Ammon's horn (tissue), 1 donor: ENCODE results near the gene ACACB.
A peak's percentile ranks its signal among the peaks of the same experiment; 100 is the strongest.

Experiments used
- DNase-seq: peaks from one replicate; pipeline ENCODE4 v3.0.0-alpha.2; 2016; ENCODE audit warnings: low spot score

The ACACB gene

DNA sequence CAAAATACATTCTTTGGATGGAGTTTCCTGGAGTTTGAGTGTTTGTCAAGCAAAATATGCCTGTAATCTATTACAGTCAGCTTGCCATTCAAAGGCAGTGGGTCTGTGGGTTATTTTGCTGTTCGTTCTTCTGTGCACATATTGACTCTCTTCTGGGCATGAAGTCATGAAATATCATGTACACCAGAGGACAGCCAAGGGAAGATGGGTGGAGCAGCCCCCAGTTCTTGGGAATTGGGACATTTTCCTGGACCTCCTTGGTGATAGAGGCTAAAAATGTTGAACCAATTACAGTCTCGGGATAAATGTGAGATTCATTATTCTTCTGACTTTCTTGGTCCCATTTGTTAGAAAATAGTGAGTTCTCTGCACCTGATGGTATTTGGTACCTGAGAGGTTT is 103.6 kb downstream of the ACACB start:
- DNase-seq, result no peak

DNA sequence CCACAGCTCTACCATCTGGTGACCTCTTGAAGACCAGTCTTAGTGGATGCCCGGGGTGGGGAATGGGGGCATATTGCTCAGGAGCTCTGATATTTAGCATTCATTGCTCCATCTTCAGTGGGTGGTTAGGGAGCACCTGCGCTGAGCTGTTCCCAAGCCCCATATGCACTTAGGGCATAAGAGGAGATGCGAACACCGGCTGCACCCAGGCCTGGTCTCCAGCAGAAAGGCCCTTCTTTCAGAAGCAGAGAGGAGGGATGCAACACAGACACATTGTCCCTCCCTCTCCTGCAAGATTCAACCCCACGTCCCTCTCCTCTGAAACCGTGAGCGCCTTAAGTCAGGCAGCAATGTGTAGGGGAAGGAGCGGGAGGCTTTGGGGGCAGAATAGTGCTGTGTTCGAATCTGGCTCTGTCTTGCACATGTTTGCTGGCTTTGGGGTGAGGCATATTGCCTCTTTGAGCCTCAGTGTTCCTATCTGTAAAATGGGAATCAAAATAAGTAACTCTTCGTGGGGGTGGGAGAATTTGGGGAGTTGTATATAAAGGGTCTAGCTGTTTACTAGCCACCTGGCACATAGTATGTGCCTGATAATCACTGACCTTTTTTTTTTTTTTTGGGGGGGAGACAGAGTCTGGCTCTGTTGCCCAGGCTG is 105.0 kb downstream of the ACACB start:
- DNase-seq, result no peak

DNA sequence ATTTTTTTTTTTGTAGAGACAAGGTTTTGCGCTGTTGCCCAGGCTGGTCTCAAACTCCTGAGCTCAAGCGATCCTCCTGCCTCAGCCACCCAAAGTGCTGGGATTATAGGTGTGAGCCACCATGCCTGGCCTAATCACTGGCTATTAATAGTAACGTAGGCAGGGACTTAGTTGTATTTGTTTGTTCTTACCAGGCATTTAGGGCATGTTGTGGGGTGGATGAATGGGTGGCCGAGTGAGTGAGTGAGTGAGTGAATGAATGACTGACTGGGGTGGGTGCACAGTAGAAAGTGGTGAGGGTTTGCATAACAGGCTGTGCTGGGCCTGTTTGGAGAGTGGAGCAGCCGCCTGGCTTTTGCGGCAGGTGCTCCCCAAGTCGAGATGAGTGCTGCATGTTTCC is 105.7 kb downstream of the ACACB start:
- DNase-seq, result no peak

DNA sequence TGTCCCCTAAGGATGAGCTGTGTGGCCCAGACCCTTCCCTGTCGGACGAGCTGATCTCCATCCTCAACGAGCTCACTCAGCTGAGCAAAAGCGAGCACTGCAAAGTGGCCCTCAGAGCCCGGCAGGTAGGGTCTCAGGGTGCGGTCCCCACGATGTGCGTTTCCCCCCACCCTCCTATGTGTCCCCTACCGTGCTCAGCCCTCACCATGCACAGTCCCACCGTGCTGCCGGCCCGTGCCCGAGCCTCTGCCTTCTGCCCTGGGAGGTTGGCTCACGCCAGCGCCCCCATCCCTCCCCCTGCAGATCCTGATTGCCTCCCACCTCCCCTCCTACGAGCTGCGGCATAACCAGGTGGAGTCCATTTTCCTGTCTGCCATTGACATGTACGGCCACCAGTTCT is 106.1 kb downstream of the ACACB start:
- no peak for DNase-seq

DNA sequence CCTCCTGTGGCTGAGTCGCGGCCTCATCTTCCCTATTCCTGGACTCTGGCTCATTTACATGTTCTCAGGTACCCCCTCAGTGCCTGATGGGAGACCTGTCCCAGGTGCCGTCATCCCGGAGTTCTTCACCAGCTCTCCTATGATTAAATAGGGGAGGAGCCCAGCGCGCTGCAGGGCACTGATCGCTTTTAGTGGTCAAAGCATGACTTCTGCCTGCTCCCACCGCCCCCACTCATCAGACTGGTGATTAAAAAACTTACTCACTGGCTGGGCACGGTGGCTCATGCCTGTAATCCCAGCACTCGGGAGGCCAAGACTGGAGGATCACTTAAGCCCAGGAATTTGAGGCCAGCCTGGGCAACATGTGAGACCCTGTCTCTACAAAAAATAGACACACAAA is 106.8 kb downstream of the ACACB start:
- DNase-seq, result no peak

DNA sequence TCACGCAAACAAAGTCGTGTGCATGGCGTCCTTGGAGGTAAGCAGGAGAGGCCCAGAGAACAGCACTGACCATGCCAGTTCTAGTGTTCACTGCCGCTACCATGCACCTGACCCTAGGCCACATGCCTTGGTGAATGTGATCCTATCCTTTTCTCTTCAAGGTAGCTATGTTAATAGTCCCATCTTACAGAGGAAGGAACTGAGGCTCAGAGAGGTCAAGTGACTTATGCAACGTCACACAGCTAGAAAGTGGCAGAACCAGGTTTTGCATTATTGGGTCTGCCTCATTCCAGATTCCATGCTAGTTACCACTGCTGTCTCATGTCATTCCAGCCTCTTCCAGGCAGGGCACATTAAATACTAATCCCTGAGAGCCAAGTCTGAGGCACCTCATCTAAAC is 107.5 kb downstream of the ACACB start:
- no peak for DNase-seq

DNA sequence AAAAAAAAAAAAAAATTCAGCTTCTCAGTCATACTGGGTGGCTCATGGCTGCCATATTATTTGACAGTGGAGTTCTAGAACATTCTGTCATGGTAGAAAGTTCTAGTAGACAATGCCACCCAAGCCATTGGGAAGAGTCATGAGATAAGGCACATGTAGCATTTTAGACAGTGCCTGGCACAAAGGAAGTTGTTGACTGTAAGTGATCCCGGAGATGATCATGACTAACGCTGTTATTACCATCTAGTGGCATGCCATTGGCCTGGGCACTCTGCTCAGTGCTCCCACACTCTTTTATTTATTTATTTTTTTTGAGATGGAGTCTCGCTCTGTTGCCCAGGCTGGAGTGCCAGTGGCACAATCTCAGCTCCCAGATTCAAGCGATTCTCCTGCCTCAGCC is 112.3 kb downstream of the ACACB start:
- DNase-seq, result no peak

DNA sequence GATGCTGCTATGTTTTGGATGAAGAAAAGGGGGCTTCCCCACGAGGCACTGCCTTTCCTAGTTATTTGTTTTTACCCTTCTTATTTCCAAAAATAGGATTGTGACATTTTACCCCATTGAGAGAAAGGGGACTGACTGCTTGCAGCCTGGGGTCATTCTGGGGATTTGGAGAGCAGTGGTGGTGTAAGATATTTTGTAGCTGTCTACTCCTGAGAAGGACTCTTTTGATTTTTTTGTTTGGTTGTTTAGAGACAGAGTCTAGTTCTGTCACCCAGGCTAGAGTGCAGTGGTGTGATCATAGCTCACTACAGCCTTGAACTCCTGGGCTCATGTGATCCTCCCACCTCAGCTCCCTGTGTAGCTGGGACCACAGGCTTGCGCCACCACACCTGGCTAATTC is 113.8 kb downstream of the ACACB start:
- DNase-seq, result no peak

DNA sequence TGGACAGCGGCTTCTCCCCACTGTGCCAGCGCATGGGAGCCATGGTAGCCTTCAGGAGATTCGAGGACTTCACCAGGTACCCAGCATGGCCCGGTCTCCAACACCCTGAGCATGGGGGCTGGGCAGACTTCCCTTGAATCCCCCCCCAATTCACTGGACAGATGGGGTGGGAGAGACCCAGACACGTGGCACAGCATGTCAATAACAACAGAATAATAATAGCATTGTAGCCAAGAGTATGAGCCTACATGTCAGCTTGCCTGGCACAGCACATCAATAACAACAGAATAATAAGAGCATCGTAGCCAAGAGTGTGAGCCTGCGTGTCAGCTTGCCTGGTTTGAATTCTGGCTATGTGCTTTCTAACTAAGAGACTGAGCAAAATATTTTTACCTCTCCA is 116.3 kb downstream of the ACACB start:
- DNase-seq, result peak; percentile 83

DNA sequence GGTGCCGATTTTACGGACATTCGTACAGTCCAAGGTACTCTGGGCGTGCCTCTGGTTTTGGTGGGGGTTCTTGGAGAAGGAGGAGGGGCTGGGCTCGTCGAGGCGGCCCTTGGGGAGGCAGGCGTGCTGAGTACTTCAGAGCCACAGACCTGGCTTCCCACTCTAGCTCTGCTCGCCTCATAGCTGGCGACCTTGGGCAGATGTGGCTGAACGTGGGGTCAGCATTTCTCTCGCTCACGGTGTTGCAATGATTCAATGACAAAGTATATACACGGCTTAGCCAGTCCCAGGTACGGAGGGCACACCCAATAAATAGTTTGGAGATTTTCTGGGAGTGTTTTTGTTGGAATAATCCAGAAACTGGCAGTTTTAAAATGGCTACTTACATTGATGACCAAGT is 117.6 kb downstream of the ACACB start:
- DNase-seq, result no peak

DNA sequence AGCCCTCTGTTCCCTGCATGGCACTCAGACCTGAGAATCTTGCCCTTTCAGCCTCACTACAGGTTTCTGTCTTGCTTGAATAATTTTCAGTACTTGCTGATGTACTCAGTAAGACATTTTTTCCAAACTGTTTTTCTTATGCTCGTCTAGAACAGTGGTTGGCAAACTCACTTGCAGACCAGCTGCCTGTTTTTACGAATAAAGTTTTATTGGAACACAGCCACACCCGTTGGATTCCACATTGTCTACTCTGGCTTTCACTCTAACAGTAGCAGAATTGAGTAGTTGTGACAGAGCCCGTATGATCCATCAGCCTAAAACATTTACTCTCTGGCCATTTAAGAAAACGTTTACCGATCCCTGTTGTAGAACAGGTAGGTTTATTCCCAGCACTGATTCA is 119.9 kb downstream of the ACACB start:
- no peak for DNase-seq

DNA sequence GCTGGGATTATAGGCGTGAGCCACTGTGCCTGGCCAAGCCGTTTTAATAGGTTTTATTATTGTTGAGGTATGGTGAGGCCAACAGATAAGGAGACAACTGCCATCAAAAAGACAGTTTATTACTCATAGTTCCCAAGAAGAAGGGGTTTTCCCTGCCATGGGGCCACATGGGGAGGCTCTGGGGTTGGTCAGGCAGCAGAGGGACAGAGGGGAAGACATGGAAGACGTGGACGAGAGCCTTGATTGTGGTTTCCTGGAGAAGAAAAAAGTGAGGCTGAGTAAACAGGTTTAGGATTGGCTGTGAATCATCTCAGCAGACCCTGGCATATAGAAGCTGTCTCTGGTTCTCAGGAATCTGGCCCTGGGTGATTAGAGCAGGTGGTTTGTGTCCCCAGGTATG is 122.8 kb downstream of the ACACB start:
- DNase-seq, result no peak

DNA sequence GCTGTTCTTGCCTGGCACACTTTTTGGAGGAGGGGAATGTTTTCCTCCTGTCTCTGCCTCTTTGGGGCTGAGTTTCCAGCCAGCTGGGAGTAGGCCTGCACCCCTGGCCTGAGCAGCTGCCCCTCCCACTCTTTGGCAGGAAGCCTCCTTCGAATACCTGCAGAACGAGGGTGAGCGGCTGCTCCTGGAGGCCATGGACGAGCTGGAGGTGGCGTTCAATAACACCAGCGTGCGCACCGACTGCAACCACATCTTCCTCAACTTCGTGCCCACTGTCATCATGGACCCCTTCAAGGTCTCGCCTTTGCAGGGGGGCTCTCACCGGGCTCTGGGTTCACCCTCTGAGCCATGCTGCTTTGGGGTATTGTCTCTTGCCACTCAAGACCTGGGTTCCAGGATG is 123.3 kb downstream of the ACACB start:
- DNase-seq, result no peak

DNA sequence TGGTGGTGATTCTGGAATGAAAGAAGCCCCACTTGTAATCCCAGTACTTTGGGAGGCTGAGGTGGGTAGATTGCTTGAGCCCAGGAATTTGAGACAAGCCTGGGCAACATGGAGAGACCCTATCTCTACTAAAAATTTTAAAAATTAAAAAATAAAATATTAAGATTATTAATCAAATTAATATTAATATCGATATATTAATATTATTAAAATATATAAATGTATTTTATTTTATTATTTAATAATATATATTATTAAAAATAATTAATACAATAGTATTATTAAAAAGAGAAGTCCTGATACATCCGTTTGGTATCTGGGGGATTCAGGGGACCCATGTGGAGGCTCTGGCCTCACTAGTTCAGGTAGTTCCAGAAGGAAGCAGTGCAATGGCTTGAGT is 124.0 kb downstream of the ACACB start:
- DNase-seq, result no peak

DNA sequence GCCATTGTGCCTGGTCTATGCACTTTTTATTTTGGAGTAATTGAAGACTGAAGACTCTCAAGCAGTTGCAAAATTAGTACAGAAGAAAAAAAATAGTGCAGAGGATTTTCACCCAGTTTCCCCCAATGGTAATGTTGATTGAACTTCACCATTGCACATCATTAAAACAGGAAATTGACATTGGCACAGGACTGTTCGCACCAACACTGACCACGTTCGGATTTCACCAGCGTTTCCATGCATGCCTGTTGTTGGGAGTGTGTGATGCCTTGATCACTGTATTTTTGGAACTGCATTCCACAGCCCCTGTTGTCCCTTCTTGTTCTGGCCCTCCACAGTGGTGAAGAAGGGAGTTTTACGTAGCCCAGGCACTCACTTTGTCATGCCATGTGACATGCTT is 125.5 kb downstream of the ACACB start:
- DNase-seq, result no peak

DNA sequence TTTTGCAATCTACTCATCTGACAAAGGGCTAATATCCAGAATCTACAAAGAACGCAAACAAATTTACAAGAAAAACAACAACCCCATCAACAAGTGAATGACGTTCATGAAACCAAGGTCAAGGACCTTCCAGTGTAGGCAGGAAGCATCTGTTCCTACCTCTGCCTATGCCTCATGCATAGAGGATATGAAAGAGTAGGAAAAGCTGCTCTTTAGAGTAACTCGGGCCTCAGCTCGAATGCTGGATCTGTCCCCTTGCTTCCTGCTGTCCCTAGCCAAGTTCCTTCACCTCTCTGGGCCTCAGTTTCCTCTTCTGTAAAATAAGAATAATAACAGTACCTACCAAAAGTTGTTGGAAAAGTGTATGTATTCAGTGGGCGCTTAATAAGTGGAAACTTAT is 127.7 kb downstream of the ACACB start:
- DNase-seq, result no peak

DNA sequence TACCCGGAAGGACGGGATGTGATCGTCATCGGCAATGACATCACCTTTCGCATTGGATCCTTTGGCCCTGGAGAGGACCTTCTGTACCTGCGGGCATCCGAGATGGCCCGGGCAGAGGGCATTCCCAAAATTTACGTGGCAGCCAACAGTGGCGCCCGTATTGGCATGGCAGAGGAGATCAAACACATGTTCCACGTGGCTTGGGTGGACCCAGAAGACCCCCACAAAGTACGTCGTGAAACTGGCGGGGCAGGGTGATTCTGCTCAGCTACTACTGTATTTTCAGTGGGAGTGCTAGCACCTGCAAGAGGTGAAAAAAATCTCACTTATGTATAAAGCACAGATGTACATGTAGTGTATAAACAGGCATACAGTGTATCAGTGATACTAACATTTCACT is 129.8 kb downstream of the ACACB start:
- no peak for DNase-seq

DNA sequence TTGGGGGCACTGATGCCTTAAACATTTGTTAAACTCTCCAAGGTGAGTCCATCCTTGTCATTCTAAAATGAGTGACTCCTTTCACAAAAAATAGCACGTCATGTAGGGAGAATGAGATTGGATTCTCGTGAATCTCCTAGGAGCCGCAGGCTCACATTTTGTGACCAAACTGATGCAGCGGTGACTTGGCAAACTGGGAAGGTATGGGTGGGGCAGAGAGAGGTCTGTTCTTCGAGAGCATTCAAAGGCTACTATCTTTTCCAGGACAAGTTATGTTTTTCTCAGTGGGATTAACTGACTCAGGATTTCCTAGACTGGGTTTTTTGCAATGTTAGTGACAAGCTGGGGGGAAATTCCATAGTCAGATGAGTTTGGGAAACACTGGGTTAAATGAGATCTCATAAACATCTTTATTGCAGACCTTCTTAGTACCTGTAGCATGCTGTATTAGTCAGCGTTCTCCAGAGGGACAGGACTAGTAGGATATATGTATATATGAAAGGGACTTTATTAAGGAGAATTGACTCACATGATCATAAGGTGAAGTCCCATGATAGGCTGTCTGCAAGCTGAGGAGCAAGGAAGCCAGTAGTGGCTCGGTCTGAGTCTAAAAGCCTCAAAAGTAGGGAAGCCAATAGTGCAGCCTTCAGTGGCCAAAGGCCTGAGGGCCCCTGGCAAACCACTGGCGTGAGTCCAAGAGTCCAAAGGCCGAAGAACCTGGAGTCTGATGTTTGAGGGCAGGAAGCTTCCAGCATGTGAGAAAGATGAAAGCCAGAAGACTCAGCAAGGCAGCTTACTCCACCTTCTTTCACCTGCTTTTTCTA is 131.7 kb downstream of the ACACB start:
- no peak for DNase-seq

DNA sequence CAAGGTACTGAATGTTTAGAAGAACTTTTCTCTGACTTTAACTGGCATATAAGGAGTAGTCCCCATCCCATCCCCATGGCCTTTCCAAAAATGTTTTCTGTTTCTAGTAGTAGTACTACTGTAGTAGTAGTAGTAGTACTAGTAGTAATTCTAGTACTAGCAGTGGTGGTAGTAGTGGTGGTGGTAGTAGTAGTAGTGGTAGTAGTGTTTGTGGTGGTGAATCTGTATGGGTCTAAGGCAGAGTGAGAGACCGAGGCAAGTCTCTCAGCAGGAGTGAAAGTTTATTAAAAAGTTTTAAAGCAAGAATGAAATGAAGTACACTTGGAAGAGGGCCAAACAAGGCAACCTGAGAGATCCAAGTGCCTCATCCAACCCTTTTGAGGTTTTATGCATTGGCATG is 134.1 kb downstream of the ACACB start:
- no peak for DNase-seq

DNA sequence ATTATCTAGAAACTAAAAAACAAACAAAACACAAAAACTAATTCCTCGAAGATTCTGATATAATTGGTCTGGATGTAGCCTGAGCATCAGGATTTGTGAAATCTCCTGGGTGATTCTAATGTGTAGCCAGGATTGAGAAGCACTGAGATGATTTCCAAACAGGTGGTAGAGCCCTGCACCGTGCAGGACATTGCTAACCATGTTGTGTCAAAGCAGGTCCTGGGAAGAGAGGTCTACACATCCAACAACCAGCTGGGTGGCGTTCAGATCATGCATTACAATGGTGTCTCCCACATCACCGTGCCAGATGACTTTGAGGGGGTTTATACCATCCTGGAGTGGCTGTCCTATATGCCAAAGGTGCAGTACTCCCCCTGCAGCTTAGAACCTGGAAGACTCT is 136.4 kb downstream of the ACACB start:
- DNase-seq, result no peak

DNA sequence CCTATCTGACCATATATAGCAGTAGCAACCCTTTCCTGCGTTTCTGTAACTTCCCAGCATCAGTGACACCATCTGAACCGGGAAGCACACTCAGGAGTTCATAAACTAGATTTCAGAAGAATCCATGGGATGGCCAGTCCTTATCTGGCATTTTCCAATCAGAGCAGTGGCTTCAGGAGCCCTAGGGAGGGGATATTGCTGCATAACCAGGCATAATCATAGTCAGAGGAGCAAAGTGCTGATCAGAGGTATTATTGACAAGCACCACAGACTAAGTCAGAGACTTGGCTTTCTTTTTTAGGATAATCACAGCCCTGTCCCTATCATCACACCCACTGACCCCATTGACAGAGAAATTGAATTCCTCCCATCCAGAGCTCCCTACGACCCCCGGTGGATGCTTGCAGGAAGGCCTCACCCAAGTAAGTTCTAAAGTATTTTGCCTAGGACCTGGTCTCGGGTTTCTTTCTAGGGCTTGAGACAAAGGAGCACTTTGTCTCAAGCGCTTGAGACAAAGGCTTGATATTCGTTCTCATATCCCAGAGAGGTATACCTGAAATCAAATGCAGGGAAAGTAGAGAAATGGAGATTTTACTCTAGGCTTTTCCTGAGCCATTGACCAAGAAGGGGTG is 137.6 kb downstream of the ACACB start:
- DNase-seq, result no peak

DNA sequence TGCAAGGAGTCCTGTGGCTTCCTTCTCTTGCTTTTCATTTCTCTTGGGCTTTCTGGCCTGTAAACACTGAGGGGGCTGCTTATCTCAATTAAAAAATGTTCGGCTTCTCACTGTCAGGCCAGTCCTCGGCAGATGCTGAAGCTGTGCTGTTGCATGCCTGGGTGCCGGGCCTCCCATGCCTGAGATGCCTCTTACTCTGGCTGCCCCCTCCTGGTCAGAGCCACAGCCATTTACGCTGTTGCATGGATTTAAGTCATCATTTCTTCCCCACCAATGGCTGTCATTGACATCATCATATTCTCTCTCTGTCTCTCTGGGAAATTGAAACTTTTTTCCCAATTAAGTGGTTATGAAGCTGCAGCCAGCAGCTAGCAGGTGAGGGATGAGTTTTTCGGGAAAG is 139.0 kb downstream of the ACACB start:
- DNase-seq, result peak; percentile 35

DNA sequence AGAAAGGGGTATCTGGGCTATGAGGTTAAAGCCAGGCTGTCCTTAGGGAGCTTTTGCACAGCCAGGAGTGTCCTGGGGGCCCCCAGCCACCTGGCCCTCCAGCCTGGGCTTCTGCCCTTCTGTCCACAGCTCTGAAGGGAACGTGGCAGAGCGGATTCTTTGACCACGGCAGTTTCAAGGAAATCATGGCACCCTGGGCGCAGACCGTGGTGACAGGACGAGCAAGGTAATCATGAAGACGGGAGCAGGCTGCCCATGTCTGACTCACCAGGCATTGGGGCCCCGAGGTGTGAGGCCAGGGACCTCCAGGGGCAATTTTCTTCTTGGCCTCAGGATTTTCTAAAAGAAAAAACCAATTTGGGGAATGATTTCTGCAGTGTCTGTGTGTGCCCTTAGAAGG is 139.6 kb downstream of the ACACB start:
- no peak for DNase-seq

DNA sequence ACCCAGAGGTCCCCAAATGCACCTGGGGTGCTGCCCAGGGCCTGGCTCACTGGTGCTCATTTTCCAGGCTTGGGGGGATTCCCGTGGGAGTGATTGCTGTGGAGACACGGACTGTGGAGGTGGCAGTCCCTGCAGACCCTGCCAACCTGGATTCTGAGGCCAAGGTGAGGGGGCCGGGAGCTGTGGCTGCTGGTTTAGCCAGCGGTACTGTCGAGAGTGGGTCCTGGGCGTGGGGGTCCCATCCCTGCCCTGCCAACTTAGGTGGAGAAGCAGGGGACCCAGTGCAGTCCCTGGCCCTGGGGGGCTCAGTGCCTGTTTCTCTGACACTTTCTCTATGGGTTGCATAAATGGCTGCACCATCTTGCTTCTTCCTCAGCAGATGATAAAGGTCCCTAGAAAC is 141.8 kb downstream of the ACACB start:
- no peak for DNase-seq
